HepG2 (cell line): ENCODE measurements around the gene ZNF764. TPM values are rescaled to one million over a fixed set of nuclear protein-coding genes. Genes with fewer than 3 reads are reported as not detected.
A peak's percentile ranks its signal among the peaks of the same experiment; 100 is the strongest.

Source experiments
- ATF1 ChIP-seq: IDR thresholded peaks from 2 replicates; pipeline ENCODE4 v1.6.1; 2016; ENCODE audit warnings: mild to moderate bottlenecking, control low read depth
- CHCHD3 ChIP-seq: sonication (generic); formaldehyde crosslinking; IDR thresholded peaks from 2 replicates; pipeline ENCODE4 v1.8.0; 2022; ENCODE audit warnings: mild to moderate bottlenecking, missing genetic modification reagents, moderate library complexity
- FOXP1 ChIP-seq, 2 experiments: fragments of 450-650 bp in 1 of 2; IDR thresholded peaks; 2 replicates each; pipeline ENCODE4 v1.6.1; 2017 to 2018; ENCODE audit warnings: antibody characterized with exemption in 1 of 2
- FUBP1 ChIP-seq: sonication (generic); formaldehyde crosslinking; IDR thresholded peaks from 2 replicates; pipeline ENCODE4 v1.5.1; 2020; ENCODE audit warnings: missing genetic modification reagents, mild to moderate bottlenecking, borderline replicate concordance
- HDAC6 ChIP-seq: fragments of 200-600 bp; sonication (generic); IDR thresholded peaks from 2 replicates; pipeline ENCODE4 v1.7.0; 2017; ENCODE audit warnings: mild to moderate bottlenecking, antibody characterized with exemption, low read length, low read depth
- HHEX ChIP-seq: IDR thresholded peaks from 2 replicates; pipeline ENCODE4 v1.6.1; 2016; ENCODE audit warnings: control low read depth
- IRF2 ChIP-seq: IDR thresholded peaks from 2 replicates; pipeline ENCODE4 v1.6.1; 2018; ENCODE audit warnings: missing genetic modification reagents, missing compliant biosample characterization
- MAF1 ChIP-seq: sonication (generic); formaldehyde crosslinking; IDR thresholded peaks from 2 replicates; pipeline ENCODE4 v1.5.0; 2020; ENCODE audit warnings: missing genetic modification reagents, borderline replicate concordance
- MED1 ChIP-seq: sonication (generic); formaldehyde crosslinking; IDR thresholded peaks from 2 replicates; pipeline ENCODE4 v1.4.0; 2020; ENCODE audit warnings: missing genetic modification reagents
- MED13 ChIP-seq: sonication (generic); formaldehyde crosslinking; IDR thresholded peaks from 2 replicates; pipeline ENCODE4 v1.5.0; 2020; ENCODE audit warnings: missing genetic modification reagents
- NCOA1 ChIP-seq: sonication (generic); formaldehyde crosslinking; IDR thresholded peaks from 2 replicates; pipeline ENCODE4 v1.9.0; 2021; ENCODE audit warnings: missing genetic modification reagents
- NFE2L1 ChIP-seq: sonication (generic); formaldehyde crosslinking; IDR thresholded peaks from 2 replicates; pipeline ENCODE4 v1.4.0; 2020; ENCODE audit warnings: missing genetic modification reagents, mild to moderate bottlenecking, borderline replicate concordance
- PCBP1 ChIP-seq: fragments of 200-400 bp; formaldehyde crosslinking; IDR thresholded peaks from 2 replicates; pipeline ENCODE4 v1.6.1; 2017; ENCODE audit warnings: mild to moderate bottlenecking, low read depth, low read length, borderline replicate concordance
- PPARG ChIP-seq: conservative IDR thresholded peaks from 2 replicates; pipeline ENCODE4 v1.6.1; 2016; ENCODE audit warnings: missing biosample characterization, missing genetic modification reagents
- SP4 ChIP-seq: sonication (generic); formaldehyde crosslinking; IDR thresholded peaks from 2 replicates; pipeline ENCODE4 v1.8.1; 2023; ENCODE audit warnings: mild to moderate bottlenecking, missing genetic modification reagents
- SRSF1 ChIP-seq: fragments of 200-400 bp; formaldehyde crosslinking; optimal IDR thresholded peaks from 2 replicates; pipeline ENCODE3; 2017; ENCODE audit warnings: mild to moderate bottlenecking, low read depth, low read length, moderate library complexity
- STAG1 ChIP-seq: sonication (generic); formaldehyde crosslinking; IDR thresholded peaks from 2 replicates; pipeline ENCODE4 v1.4.0; 2020; ENCODE audit warnings: missing genetic modification reagents
- TCF12 ChIP-seq, 2 experiments: fragments of 450-650 bp in 1 of 2; sonication (generic) in 1 of 2; formaldehyde crosslinking in 1 of 2; IDR thresholded peaks; 2 replicates each; pipeline versions ENCODE4 v1.6.1 to v1.8.0; 2017 to 2022; ENCODE audit warnings: antibody characterized with exemption in 1 of 2, mild to moderate bottlenecking in 1 of 2, missing genetic modification reagents in 1 of 2, moderate library complexity in 1 of 2
- ZC3H4 ChIP-seq: sonication (generic); formaldehyde crosslinking; IDR thresholded peaks from 2 replicates; pipeline ENCODE4 v1.4.0; 2020; ENCODE audit warnings: missing genetic modification reagents, borderline replicate concordance
- ZHX1 ChIP-seq: sonication (generic); formaldehyde crosslinking; IDR thresholded peaks from 2 replicates; pipeline ENCODE4 v1.8.1; 2022; ENCODE audit warnings: low read depth, mild to moderate bottlenecking, missing genetic modification reagents
- ZNF225 ChIP-seq: sonication (generic); formaldehyde crosslinking; IDR thresholded peaks from 2 replicates; pipeline ENCODE4 v1.4.0; 2020; ENCODE audit warnings: mild to moderate bottlenecking, missing genetic modification reagents
- ZNF326 ChIP-seq: sonication (generic); formaldehyde crosslinking; IDR thresholded peaks from 2 replicates; pipeline ENCODE4 v1.4.0; 2020; ENCODE audit warnings: missing genetic modification reagents, borderline replicate concordance
- ZNF549 ChIP-seq: sonication (generic); formaldehyde crosslinking; IDR thresholded peaks from 2 replicates; pipeline ENCODE4 v1.5.0; 2020; ENCODE audit warnings: missing genetic modification reagents
- ZNF562 ChIP-seq: sonication (generic); formaldehyde crosslinking; IDR thresholded peaks from 2 replicates; pipeline ENCODE4 v1.8.0; 2022; ENCODE audit warnings: missing genetic modification reagents, borderline replicate concordance
- ZSCAN12 ChIP-seq: sonication (generic); formaldehyde crosslinking; IDR thresholded peaks from 2 replicates; pipeline ENCODE4 v1.9.0; 2021; ENCODE audit warnings: mild to moderate bottlenecking, missing genetic modification reagents
- polyA plus RNA-seq, 8 experiments: library from polyadenylated mRNA; depleted of rRNA in 3 of 8; stranded (reverse) in 7 of 8; unstranded in 1 of 8; fragments of >200 nt; fragmentation: Illumina TruSeq in 4 of 8; extraction: Trizol in 4 of 8; gene quantifications; 2 replicates each; pipeline versions ENCODE4 v1.2.1 to v1.2.3, GENCODE V29; 2011 to 2016; ENCODE audit warnings: low read depth in 4 of 8, missing spikeins in 1 of 8, mixed read lengths in 1 of 8; ENCODE audit not compliant: insufficient read depth in 1 of 8
- total RNA-seq, 5 experiments: library from RNA; depleted of rRNA; stranded (reverse); fragments of >200 nt; fragmentation: Illumina TruSeq; extraction: Trizol; gene quantifications; 2 replicates each; pipeline ENCODE4 v1.2.3, GENCODE V29; 2016; ENCODE audit warnings: low read depth in 1 of 5
- TF ChIP-seq, protein P1 (sequence below): sonication (generic); formaldehyde crosslinking; IDR thresholded peaks from 2 replicates; pipeline ENCODE4 v1.9.0; 2021; ENCODE audit warnings: missing genetic modification reagents, mild to moderate bottlenecking, borderline replicate concordance
- TF ChIP-seq, protein P2 (sequence below): sonication (generic); formaldehyde crosslinking; IDR thresholded peaks from 2 replicates; pipeline ENCODE4 v1.4.0; 2020; ENCODE audit warnings: mild to moderate bottlenecking, missing genetic modification reagents

The ZNF764 gene
- total and polyA plus RNA-seq, 2 of the 13 experiments (the other 11 are each of a cell fraction or from before 2014, with no cell fraction given), result 4.1 to 9.1 TPM

- TF ChIP-seq FUBP1 (CRISPR knock-in tag) (no peak), IRF2 (CRISPR knock-in tag) (0 out of 2 replicates have a peak, but pooled peaks have one; percentile 29), CHCHD3 (CRISPR knock-in tag) (0 out of 2 replicates have a peak, but pooled peaks have one; percentile 2), TCF12 (IDR thresholded peaks at IDR 0.05) (no peak), TCF12 (CRISPR knock-in tag; IDR thresholded peaks at IDR 0.05) (no peak), ZC3H4 (no peak), NCOA1 (no peak), ZNF225 (CRISPR knock-in tag) (no peak), ATF1 (CRISPR knock-in tag) (no peak), ZHX1 (CRISPR knock-in tag) (no peak), ZNF326 (no peak), SP4 (0 out of 2 replicates have a peak, but pooled peaks have one; percentile 20), SRSF1 (no peak), MED13 (CRISPR knock-in tag) (no peak), PPARG (CRISPR knock-in tag) (no peak), HDAC6 (no peak), ZNF562 (no peak), PCBP1 (no peak), ZSCAN12 (CRISPR knock-in tag) (no peak), NFE2L1 (CRISPR knock-in tag) (no peak), HHEX (no peak), STAG1 (CRISPR knock-in tag) (peak; percentile 81), ZNF549 (CRISPR knock-in tag) (no peak), MAF1 (no peak), FOXP1 (IDR thresholded peaks at IDR 0.05) (no peak), FOXP1 (CRISPR knock-in tag; IDR thresholded peaks at IDR 0.05) (no peak), MED1 (CRISPR knock-in tag) (peak; percentile 67)
- TF ChIP-seq, protein P1, sequence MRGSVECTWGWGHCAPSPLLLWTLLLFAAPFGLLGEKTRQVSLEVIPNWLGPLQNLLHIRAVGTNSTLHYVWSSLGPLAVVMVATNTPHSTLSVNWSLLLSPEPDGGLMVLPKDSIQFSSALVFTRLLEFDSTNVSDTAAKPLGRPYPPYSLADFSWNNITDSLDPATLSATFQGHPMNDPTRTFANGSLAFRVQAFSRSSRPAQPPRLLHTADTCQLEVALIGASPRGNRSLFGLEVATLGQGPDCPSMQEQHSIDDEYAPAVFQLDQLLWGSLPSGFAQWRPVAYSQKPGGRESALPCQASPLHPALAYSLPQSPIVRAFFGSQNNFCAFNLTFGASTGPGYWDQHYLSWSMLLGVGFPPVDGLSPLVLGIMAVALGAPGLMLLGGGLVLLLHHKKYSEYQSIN (CRISPR knock-in tag), result no peak
- TF ChIP-seq, protein P2, sequence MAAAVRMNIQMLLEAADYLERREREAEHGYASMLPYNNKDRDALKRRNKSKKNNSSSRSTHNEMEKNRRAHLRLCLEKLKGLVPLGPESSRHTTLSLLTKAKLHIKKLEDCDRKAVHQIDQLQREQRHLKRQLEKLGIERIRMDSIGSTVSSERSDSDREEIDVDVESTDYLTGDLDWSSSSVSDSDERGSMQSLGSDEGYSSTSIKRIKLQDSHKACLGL (CRISPR knock-in tag), result peak; percentile 68; the same call in 1 of the 2 replicates
Measured at GRCh38 chr16:30535777-30536190, 22.4 kb downstream of the ZNF764 start (continued).
